CD4-positive, alpha-beta T cell treated with Interleukin-1 beta for 1 hour (primary cell): Measurements from ENCODE around the gene SCFD1.
A peak's percentile ranks its signal among the peaks of the same experiment; 100 is the strongest.
"Not testable (repeated sequence)": the region's sequence is repeated elsewhere in the genome, so short reads cannot be mapped to it uniquely, and the experiment has no call there.

Experiments
- DNase-seq, 2 donors: peaks; one replicate each; pipeline ENCODE4 v3.0.0-alpha.2; 2020 to 2022

The SCFD1 gene

GRCh38 chr14:30621940-30622830, at the start of gene SCFD1:
SCFD1 (plus strand) TSS chr14:30622319; CDS start chr14:30622339, 20 bp downstream.
- peak; percentile 90 to 91 for DNase-seq

- no peak for DNase-seq
Measured at GRCh38 chr14:30572771-30573170, 49.3 kb upstream of the SCFD1 start.

GRCh38 chr14:30573226-30573814, 48.8 kb upstream of the SCFD1 start:
- DNase-seq = no peak

GRCh38 chr14:30573966-30574365, 48.2 kb upstream of the SCFD1 start:
- DNase-seq = no peak

GRCh38 chr14:30574777-30575176, 47.3 kb upstream of the SCFD1 start:
- DNase-seq = not testable (repeated sequence)

GRCh38 chr14:30576333-30576732, 45.8 kb upstream of the SCFD1 start:
- DNase-seq = not testable (repeated sequence)

GRCh38 chr14:30580616-30581282, 41.4 kb upstream of the SCFD1 start:
- no peak for DNase-seq

- DNase-seq = no peak
Measured at GRCh38 chr14:30581283-30581625, 40.9 kb upstream of the SCFD1 start.

- no peak for DNase-seq
Measured at GRCh38 chr14:30582376-30582775, 39.7 kb upstream of the SCFD1 start.

- no peak for DNase-seq
Measured at GRCh38 chr14:30584058-30584630, 38.0 kb upstream of the SCFD1 start.

- no peak for DNase-seq
Measured at GRCh38 chr14:30585204-30585603, 36.9 kb upstream of the SCFD1 start.

GRCh38 chr14:30587141-30587540, 35.0 kb upstream of the SCFD1 start:
- no peak for DNase-seq

- no peak for DNase-seq
Measured at GRCh38 chr14:30588873-30589272, 33.2 kb upstream of the SCFD1 start.

- DNase-seq = no peak
Measured at GRCh38 chr14:30596935-30597334, 25.2 kb upstream of the SCFD1 start.

- no peak for DNase-seq
Measured at GRCh38 chr14:30597504-30597903, 24.6 kb upstream of the SCFD1 start.

GRCh38 chr14:30600922-30601918, 20.9 kb upstream of the SCFD1 start:
- no peak for DNase-seq

- no peak for DNase-seq
Measured at GRCh38 chr14:30603402-30603801, 18.7 kb upstream of the SCFD1 start.

- DNase-seq = not testable (repeated sequence)
Measured at GRCh38 chr14:30604696-30605095, 17.4 kb upstream of the SCFD1 start.

GRCh38 chr14:30607156-30607780, 14.9 kb upstream of the SCFD1 start:
- DNase-seq = no peak

- no peak for DNase-seq
Measured at GRCh38 chr14:30608533-30609006, 13.5 kb upstream of the SCFD1 start.

- peak; percentile 25 to 57 for DNase-seq
Measured at GRCh38 chr14:30610787-30611343, 11.3 kb upstream of the SCFD1 start.
